Measurements from ENCODE around the gene HES2.

Gene HES2

GRCh38 chr1:6416906-6417305 is 2.8 kb downstream of the HES2 start:
- Mint-ChIP-seq H3K36me3 (ENCODE audit: insufficient read depth) (peaks cover 1% of the 10 kb centered on the region), H3K27ac (ENCODE audit: low read depth) (no peak overlapping the region), H3K4me3 (no peak overlapping the region), H3K27me3 (peaks cover 77% of the 10 kb centered on the region), H3K4me1 (peaks cover 5% of the 10 kb centered on the region), H3K9me3 (no peaks in the 10 kb centered on the region)
- no peak for DNase-seq (ENCODE audit: low spot score in 2 of 2)
- no peak for ATAC-seq (replicated peaks; ENCODE audit: extremely low read depth, poor library complexity, severe bottlenecking)

- Mint-ChIP-seq H3K27ac (ENCODE audit: low read depth) (no peak overlapping the region), H3K27me3 (peaks cover 71% of the 10 kb centered on the region), H3K9me3 (no peaks in the 10 kb centered on the region), H3K4me3 (no peak overlapping the region), H3K4me1 (peaks cover 5% of the 10 kb centered on the region), H3K36me3 (ENCODE audit: insufficient read depth) (peaks cover 1% of the 10 kb centered on the region)
- ATAC-seq (replicated peaks; ENCODE audit: extremely low read depth, poor library complexity, severe bottlenecking), result no peak
- no peak for DNase-seq (ENCODE audit: low spot score in 2 of 2)
Observed at GRCh38 chr1:6416295-6416656, 3.4 kb downstream of the HES2 start.

- Mint-ChIP-seq H3K4me1 (peaks cover 5% of the 10 kb centered on the region), H3K4me3 (no peak overlapping the region), H3K27me3 (peaks cover 69% of the 10 kb centered on the region), H3K36me3 (ENCODE audit: insufficient read depth) (no peaks in the 10 kb centered on the region), H3K27ac (ENCODE audit: low read depth) (no peak overlapping the region), H3K9me3 (no peaks in the 10 kb centered on the region)
- DNase-seq (ENCODE audit: low spot score in 2 of 2) (no peak), ATAC-seq (replicated peaks; ENCODE audit: extremely low read depth, poor library complexity, severe bottlenecking) (no peak)
Observed at GRCh38 chr1:6414881-6415626, 4.7 kb downstream of the HES2 start.

GRCh38 chr1:6414443-6414844 is 5.3 kb downstream of the HES2 start:
- Mint-ChIP-seq H3K27me3 (peaks cover 69% of the 10 kb centered on the region), H3K27ac (ENCODE audit: low read depth) (no peak overlapping the region), H3K4me3 (no peak overlapping the region), H3K36me3 (ENCODE audit: insufficient read depth) (no peaks in the 10 kb centered on the region), H3K4me1 (peaks cover 5% of the 10 kb centered on the region), H3K9me3 (no peaks in the 10 kb centered on the region)
- ATAC-seq (replicated peaks; ENCODE audit: extremely low read depth, poor library complexity, severe bottlenecking), result no peak
- no peak for DNase-seq (ENCODE audit: low spot score in 2 of 2)

- DNase-seq (ENCODE audit: low spot score in 2 of 2) (no peak), ATAC-seq (replicated peaks; ENCODE audit: extremely low read depth, poor library complexity, severe bottlenecking) (no peak)
- H3K36me3 Mint-ChIP-seq (ENCODE audit: insufficient read depth), result peaks cover 1% of the 10 kb centered on the region
- no peaks in the 10 kb centered on the region for H3K9me3 Mint-ChIP-seq
- H3K27ac Mint-ChIP-seq (ENCODE audit: low read depth), result no peak overlapping the region
- H3K27me3 Mint-ChIP-seq, result peaks cover 64% of the 10 kb centered on the region
- H3K4me3 Mint-ChIP-seq, result no peak overlapping the region
- H3K4me1 Mint-ChIP-seq, result peaks cover 5% of the 10 kb centered on the region
Observed at GRCh38 chr1:6412896-6413295, 6.8 kb downstream of the HES2 start.

GRCh38 chr1:6410248-6410893 is 9.3 kb downstream of the HES2 start:
- H3K36me3 Mint-ChIP-seq (ENCODE audit: insufficient read depth), result peaks cover 1% of the 10 kb centered on the region
- H3K4me1 Mint-ChIP-seq, result peaks cover 5% of the 10 kb centered on the region
- no peak for DNase-seq (ENCODE audit: low spot score in 2 of 2)
- H3K4me3 Mint-ChIP-seq, result no peak overlapping the region
- no peaks in the 10 kb centered on the region for H3K9me3 Mint-ChIP-seq
- H3K27ac Mint-ChIP-seq (ENCODE audit: low read depth), result no peak overlapping the region
- ATAC-seq (replicated peaks; ENCODE audit: extremely low read depth, poor library complexity, severe bottlenecking), result no peak
- H3K27me3 Mint-ChIP-seq, result peaks cover 39% of the 10 kb centered on the region

- Mint-ChIP-seq H3K4me3 (no peak overlapping the region), H3K27ac (ENCODE audit: low read depth) (no peak overlapping the region), H3K4me1 (peaks cover 5% of the 10 kb centered on the region), H3K27me3 (peaks cover 32% of the 10 kb centered on the region), H3K9me3 (no peaks in the 10 kb centered on the region), H3K36me3 (ENCODE audit: insufficient read depth) (peaks cover 1% of the 10 kb centered on the region)
- ATAC-seq (replicated peaks; ENCODE audit: extremely low read depth, poor library complexity, severe bottlenecking) (no peak), DNase-seq (ENCODE audit: low spot score in 2 of 2) (no peak)
Observed at GRCh38 chr1:6409733-6410132, 10.0 kb downstream of the HES2 start.

GRCh38 chr1:6409053-6409452 is 10.7 kb downstream of the HES2 start:
- DNase-seq (ENCODE audit: low spot score in 2 of 2), result no peak
- Mint-ChIP-seq H3K4me3 (no peak overlapping the region), H3K27me3 (peaks cover 25% of the 10 kb centered on the region), H3K36me3 (ENCODE audit: insufficient read depth) (peaks cover 1% of the 10 kb centered on the region), H3K4me1 (no peaks in the 10 kb centered on the region), H3K27ac (ENCODE audit: low read depth) (no peak overlapping the region), H3K9me3 (no peaks in the 10 kb centered on the region)
- no peak for ATAC-seq (replicated peaks; ENCODE audit: extremely low read depth, poor library complexity, severe bottlenecking)

- peaks cover 19% of the 10 kb centered on the region for H3K27me3 Mint-ChIP-seq
- peaks cover 1% of the 10 kb centered on the region for H3K36me3 Mint-ChIP-seq (ENCODE audit: insufficient read depth)
- no peaks in the 10 kb centered on the region for H3K4me1 Mint-ChIP-seq
- H3K9me3 Mint-ChIP-seq, result no peaks in the 10 kb centered on the region
- H3K4me3 Mint-ChIP-seq, result no peak overlapping the region
- DNase-seq (ENCODE audit: low spot score in 2 of 2) (no peak), ATAC-seq (replicated peaks; ENCODE audit: extremely low read depth, poor library complexity, severe bottlenecking) (no peak)
- H3K27ac Mint-ChIP-seq (ENCODE audit: low read depth), result no peak overlapping the region
Observed at GRCh38 chr1:6408023-6408422, 11.7 kb downstream of the HES2 start.

GRCh38 chr1:6401673-6402072 is 18.0 kb downstream of the HES2 start:
- Mint-ChIP-seq H3K4me1 (no peaks in the 10 kb centered on the region), H3K4me3 (no peak overlapping the region), H3K27me3 (peaks cover 9% of the 10 kb centered on the region), H3K27ac (ENCODE audit: low read depth) (no peak overlapping the region), H3K36me3 (ENCODE audit: insufficient read depth) (no peaks in the 10 kb centered on the region), H3K9me3 (no peaks in the 10 kb centered on the region)
- ATAC-seq (replicated peaks; ENCODE audit: extremely low read depth, poor library complexity, severe bottlenecking) (no peak), DNase-seq (ENCODE audit: low spot score in 2 of 2) (no peak)

GRCh38 chr1:6399294-6399693 is 20.4 kb downstream of the HES2 start:
- H3K4me1 Mint-ChIP-seq, result peaks cover under 1% of the 10 kb centered on the region
- no peaks in the 10 kb centered on the region for H3K36me3 Mint-ChIP-seq (ENCODE audit: insufficient read depth)
- ATAC-seq (replicated peaks; ENCODE audit: extremely low read depth, poor library complexity, severe bottlenecking), result no peak
- H3K9me3 Mint-ChIP-seq, result no peaks in the 10 kb centered on the region
- DNase-seq (ENCODE audit: low spot score in 2 of 2), result no peak
- H3K27ac Mint-ChIP-seq (ENCODE audit: low read depth), result no peak overlapping the region
- H3K27me3 Mint-ChIP-seq, result peaks cover 9% of the 10 kb centered on the region
- H3K4me3 Mint-ChIP-seq, result no peak overlapping the region

GRCh38 chr1:6397844-6398441 is 21.8 kb downstream of the HES2 start:
- H3K27ac Mint-ChIP-seq (ENCODE audit: low read depth), result peak overlapping the region; percentile 45
- no peak overlapping the region for H3K4me3 Mint-ChIP-seq
- H3K4me1 Mint-ChIP-seq, result peaks cover 8% of the 10 kb centered on the region
- H3K27me3 Mint-ChIP-seq, result peaks cover 9% of the 10 kb centered on the region
- DNase-seq (ENCODE audit: low spot score in 2 of 2) (no peak), ATAC-seq (replicated peaks; ENCODE audit: extremely low read depth, poor library complexity, severe bottlenecking) (no peak)
- H3K9me3 Mint-ChIP-seq, result no peaks in the 10 kb centered on the region
- H3K36me3 Mint-ChIP-seq (ENCODE audit: insufficient read depth), result peaks cover 6% of the 10 kb centered on the region

- peaks cover 9% of the 10 kb centered on the region for H3K27me3 Mint-ChIP-seq
- DNase-seq (ENCODE audit: low spot score in 2 of 2), result no peak
- no peak for ATAC-seq (replicated peaks; ENCODE audit: extremely low read depth, poor library complexity, severe bottlenecking)
- H3K9me3 Mint-ChIP-seq, result no peaks in the 10 kb centered on the region
- H3K36me3 Mint-ChIP-seq (ENCODE audit: insufficient read depth), result peaks cover 6% of the 10 kb centered on the region
- no peak overlapping the region for H3K27ac Mint-ChIP-seq (ENCODE audit: low read depth)
- H3K4me3 Mint-ChIP-seq, result no peak overlapping the region
- peaks cover 14% of the 10 kb centered on the region for H3K4me1 Mint-ChIP-seq
Observed at GRCh38 chr1:6396998-6397397, 22.7 kb downstream of the HES2 start.

Measured in central memory CD8-positive, alpha-beta T cell (primary cell).